A549 treated with dexamethasone at 1 μM for 4 hours (cell line): Measurements from ENCODE around the gene HESX1. TPM values are rescaled to one million over a fixed set of nuclear protein-coding genes. Genes with fewer than 3 reads are reported as not detected.

ENCODE experiments used
- total RNA-seq: library from RNA; stranded (reverse); fragments of 200-300 nt; extraction: Qiagen RNA extraction; gene quantifications from 5 replicates; pipeline ENCODE4 v1.2.3, GENCODE V29; 2022

HESX1 gene
- 0.13 to 0.62 TPM (median 0.19 TPM) in 4 of 5 replicates, not detected in the other for total RNA-seq

GRCh38 chr3:57199895-57200297, at the start of gene HESX1:
TSS of gene HESX1 (minus strand) at chr3:57199978. CDS start at chr3:57199918, 60 bp downstream.

GRCh38 chr3:57227204-57227929, 27.6 kb upstream of the HESX1 start, which contains the start of gene APPL1:
TSS of gene APPL1 (plus strand) at chr3:57227729. CDS start at chr3:57227884, 155 bp downstream.

GRCh38 chr3:57164657-57165573, 34.9 kb downstream of the HESX1 start, which contains the start of gene IL17RD:
TSS of gene IL17RD (minus strand) at chr3:57165353. CDS start at chr3:57165286, 67 bp downstream.

Other genes with a start within 250 kb of the HESX1 start
- 0.26 to 0.38 TPM (median 0.32 TPM) in 5 replicates for gene SPATA12, start 139.3 kb downstream of the HESX1 start, total RNA-seq
- 0.62 to 1.3 TPM (median 1.2 TPM) in 5 replicates for gene IL17RD, start 34.6 kb downstream of the HESX1 start, total RNA-seq
- 12.7 to 23.6 TPM (median 20.8 TPM) in 5 replicates for gene APPL1, start 27.8 kb upstream of the HESX1 start, total RNA-seq
- gene ASB14, start 92.7 kb upstream of the HESX1 start, total RNA-seq: not detected in 5 replicates